B cell (primary cell): ENCODE results near the gene STK24. TPM values are rescaled to one million over a fixed set of nuclear protein-coding genes. Genes with fewer than 3 reads are reported as not detected.

Experiments
- ATAC-seq: fragments of 200-7000 bp; cut with Tn5 transposase; one replicate; pipeline ENCODE4 v1.10.0; 2021; ENCODE audit warnings: low read depth, mild to moderate bottlenecking, moderate number of reproducible peaks, moderate library complexity
- CTCF ChIA-PET: fragments of 350-600 bp; sonication (Branson Sonifier 250); formaldehyde crosslinking; loops from one replicate; lab custom pipeline; 2021; ENCODE audit warnings: antibody characterized with exemption, inconsistent platforms; lab: Charles Lee
- POLR2A ChIA-PET: fragments of 350-600 bp; sonication (Branson Sonifier 250); formaldehyde crosslinking; loops from one replicate; lab custom pipeline; 2021; ENCODE audit warnings: antibody characterized with exemption; lab: Charles Lee
- DNase-seq: peaks from one replicate; pipeline ENCODE4 v3.0.0; 2013
- H2AFZ ChIP-seq: 2 replicates; pipeline ENCODE4 v1.6.1; 2012; ENCODE audit warnings: mild to moderate bottlenecking, low read depth, low read length; ENCODE audit not compliant: insufficient read depth, poor library complexity, severe bottlenecking
- H3K27ac ChIP-seq, 2 donors: 1 replicate in 1 of 2; 2 replicates in 1 of 2; pipeline ENCODE4 v1.5.1; 2012 to 2013; ENCODE audit warnings: low read length in 2 of 2, mild to moderate bottlenecking in 2 of 2, moderate library complexity in 1 of 2
- H3K27me3 ChIP-seq, 4 experiments: fragments of 200-600 bp in 1 of 4; sonication (generic) in 1 of 4; replicated peaks in 1 of 4; 1 replicate in 2 of 4; 2 replicates in 2 of 4; pipeline versions ENCODE4 v1.6.1 to v1.7.0; 2013 to 2016; ENCODE audit warnings: low read length in 3 of 4, mild to moderate bottlenecking in 2 of 4, mixed read lengths in 1 of 4, moderate library complexity in 1 of 4; ENCODE audit not compliant: insufficient read depth in 4 of 4, control insufficient read depth in 3 of 4; ENCODE audit errors: control extremely low read depth in 1 of 4
- H3K36me3 ChIP-seq, 2 experiments: replicated peaks in 1 of 2; 1 replicate in 1 of 2; 2 replicates in 1 of 2; pipeline versions ENCODE4 v1.6.1 to v1.7.1; 2013; ENCODE audit warnings: low read length in 1 of 2; ENCODE audit not compliant: insufficient read depth in 2 of 2, control insufficient read depth in 1 of 2; ENCODE audit errors: control extremely low read depth in 1 of 2, extremely low read depth in 1 of 2
- H3K4me1 ChIP-seq, 2 donors: fragments of 200-600 bp in 1 of 2; sonication (generic) in 1 of 2; 1 replicate in 1 of 2; 2 replicates in 1 of 2; pipeline versions ENCODE4 v1.5.1 to v1.6.1; 2013 to 2017; ENCODE audit warnings: low read length in 2 of 2; ENCODE audit not compliant: control insufficient read depth in 2 of 2, insufficient read depth in 2 of 2
- H3K4me2 ChIP-seq: replicated peaks from 2 replicates; pipeline ENCODE3; 2012; ENCODE audit warnings: mild to moderate bottlenecking, low read depth, low read length; ENCODE audit not compliant: poor library complexity, severe bottlenecking
- H3K4me3 ChIP-seq, 5 experiments: fragments of 200-600 bp in 1 of 5; sonication (generic) in 1 of 5; 1 replicate in 3 of 5; 2 replicates in 2 of 5; pipeline versions ENCODE4 v1.5.1 to v1.7.0; 2011 to 2016; ENCODE audit warnings: low read length in 4 of 5, mild to moderate bottlenecking in 4 of 5, low read depth in 2 of 5, control low read depth in 1 of 5, moderate library complexity in 1 of 5; ENCODE audit not compliant: insufficient read depth in 1 of 5; ENCODE audit errors: control extremely low read depth in 1 of 5, extremely low read depth in 1 of 5
- H3K79me2 ChIP-seq: fragments of 200-600 bp; sonication (generic); one replicate; pipeline ENCODE4 v1.6.0; 2016; ENCODE audit warnings: low read length; ENCODE audit not compliant: control insufficient read depth, insufficient read depth
- H3K9ac ChIP-seq: fragments of 200-600 bp; sonication (generic); 2 replicates; pipeline ENCODE4 v1.6.1; 2017; ENCODE audit warnings: mild to moderate bottlenecking, low read length, moderate library complexity
- H3K9me3 ChIP-seq, 3 donors: one replicate each; pipeline versions ENCODE4 v1.6.1 to v1.7.1; 2013; ENCODE audit warnings: low read length in 2 of 3; ENCODE audit not compliant: control insufficient read depth in 2 of 3, insufficient read depth in 1 of 3; ENCODE audit errors: control extremely low read depth in 1 of 3
- H4K20me1 ChIP-seq: 2 replicates; pipeline ENCODE4 v1.6.0; 2012; ENCODE audit warnings: mild to moderate bottlenecking, low read length; ENCODE audit not compliant: insufficient read depth, control insufficient read depth, poor library complexity, severe bottlenecking
- H3K27ac Mint-ChIP-seq: one replicate; pipeline ENCODE4 v1.8.0; 2021; ENCODE audit warnings: mixed read lengths
- H3K27me3 Mint-ChIP-seq: one replicate; pipeline ENCODE4 v1.8.0; 2021; ENCODE audit warnings: mixed read lengths
- H3K4me1 Mint-ChIP-seq: one replicate; pipeline ENCODE4 v1.8.0; 2021; ENCODE audit warnings: mixed read lengths
- H3K4me3 Mint-ChIP-seq: one replicate; pipeline ENCODE4 v1.8.0; 2021; ENCODE audit warnings: mixed read lengths
- H3K9me3 Mint-ChIP-seq: one replicate; pipeline ENCODE4 v1.8.0; 2022; ENCODE audit warnings: mixed read lengths; ENCODE audit not compliant: insufficient read depth
- EZH2 ChIP-seq: IDR thresholded peaks from 2 replicates; pipeline ENCODE4 v1.6.1; 2012; ENCODE audit warnings: borderline replicate concordance, low read depth, mild to moderate bottlenecking, moderate library complexity, low read length; ENCODE audit not compliant: insufficient read depth, poor library complexity, severe bottlenecking
- WGBS: methylation state at CpG from one replicate; pipeline ENCODE4 v1.1.5; 2013; ENCODE audit warnings: missing lambda C conversion rate; ENCODE audit not compliant: insufficient coverage; 5-methylcytosine and 5-hydroxymethylcytosine counted together
- intact Hi-C: fragments of 100-400 bp; cut with micrococcal nuclease; formaldehyde crosslinking; loops from one replicate; pipeline ENCODE4 v1.10.0; 2022
- polyA plus RNA-seq: library from polyadenylated mRNA; depleted of rRNA; stranded (reverse); fragments of >200 nt; gene quantifications from 2 replicates; pipeline ENCODE4 v1.2.3, GENCODE V29; 2012
- total RNA-seq, 2 donors: library from RNA; stranded (reverse); fragments of 120-200 nt in 1 of 2; gene quantifications; 1 replicate in 1 of 2; 2 replicates in 1 of 2; pipeline versions ENCODE4 v1.2.3 to v1.2.4, GENCODE V29; 2013 to 2022
- TF ChIP-seq, protein P1 (sequence below): fragments of 200-600 bp; IDR thresholded peaks from one replicate; pipeline ENCODE4 v1.8.0; 2022; ENCODE audit warnings: antibody characterized with exemption, mild to moderate bottlenecking

Gene STK24
- total and polyA plus RNA-seq, 2 donors (not counting 1 experiment from before 2014, with no cell fraction given), result 47.2 to 117 TPM

DNA sequence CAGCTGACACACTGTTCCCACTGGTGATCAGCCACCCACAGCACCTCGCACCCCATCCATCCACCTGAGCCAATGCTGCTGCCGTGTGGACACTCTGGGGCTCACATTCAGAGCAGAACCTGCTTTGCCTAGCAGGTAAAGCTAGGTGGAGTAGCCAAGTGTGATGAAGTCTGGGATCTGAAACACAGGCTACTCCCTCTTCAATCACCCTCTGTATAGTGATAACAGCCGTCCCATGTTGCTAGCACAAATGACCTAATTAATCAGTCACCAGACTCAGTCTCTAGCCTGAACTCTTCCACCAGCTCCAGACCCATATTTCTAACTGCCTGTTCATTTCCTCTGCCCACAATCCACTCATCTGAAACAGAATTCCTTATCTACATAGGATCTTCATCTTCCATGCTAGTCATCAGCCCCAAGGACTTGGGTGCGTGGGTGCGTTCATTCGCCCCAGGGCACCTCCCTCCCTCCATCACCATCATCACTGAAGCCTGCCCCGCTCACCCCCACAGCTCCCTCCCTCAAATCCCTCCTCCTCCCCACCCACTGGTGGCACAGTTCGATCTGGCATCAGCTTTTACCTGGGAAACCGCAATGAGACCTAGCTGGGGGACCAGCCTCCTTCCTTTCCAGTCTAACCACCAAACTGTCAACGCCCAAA is 19.8 kb downstream of the STK24 start:
- H3K9me3 Mint-ChIP-seq, result no peaks in the 10 kb centered on the region
- H3K79me2 ChIP-seq, result peaks cover 100% of the 10 kb centered on the region
- H3K4me3 ChIP-seq, result no peak overlapping the region
- H3K27ac Mint-ChIP-seq, result peak overlapping the region; percentile 4
- ChIA-PET POLR2A (interaction anchor here (0.6 kb wide), 1 partner anchor 69 kb away, joined by 4 read pairs; no protein-coding TSS in a partner anchor), CTCF (interaction anchor here (0.6 to 1.5 kb wide), 4 partner anchors 10 to 112 kb away, joined by 3 to 7 read pairs (median 4); no protein-coding TSS in a partner anchor)
- peaks cover 85% of the 10 kb centered on the region for H4K20me1 ChIP-seq
- H2AFZ ChIP-seq, result no peak overlapping the region
- WGBS, result 87% methylated on average over 8 of the region's 10 CpGs
- H3K27me3 ChIP-seq, result no peaks in the 10 kb centered on the region
- no peaks in the 10 kb centered on the region for H3K9me3 ChIP-seq
- H3K4me2 ChIP-seq, result peak overlapping the region; percentile 17
- H3K27me3 Mint-ChIP-seq, result no peaks in the 10 kb centered on the region
- no peak for TF ChIP-seq EZH2
- TF ChIP-seq, protein P1, sequence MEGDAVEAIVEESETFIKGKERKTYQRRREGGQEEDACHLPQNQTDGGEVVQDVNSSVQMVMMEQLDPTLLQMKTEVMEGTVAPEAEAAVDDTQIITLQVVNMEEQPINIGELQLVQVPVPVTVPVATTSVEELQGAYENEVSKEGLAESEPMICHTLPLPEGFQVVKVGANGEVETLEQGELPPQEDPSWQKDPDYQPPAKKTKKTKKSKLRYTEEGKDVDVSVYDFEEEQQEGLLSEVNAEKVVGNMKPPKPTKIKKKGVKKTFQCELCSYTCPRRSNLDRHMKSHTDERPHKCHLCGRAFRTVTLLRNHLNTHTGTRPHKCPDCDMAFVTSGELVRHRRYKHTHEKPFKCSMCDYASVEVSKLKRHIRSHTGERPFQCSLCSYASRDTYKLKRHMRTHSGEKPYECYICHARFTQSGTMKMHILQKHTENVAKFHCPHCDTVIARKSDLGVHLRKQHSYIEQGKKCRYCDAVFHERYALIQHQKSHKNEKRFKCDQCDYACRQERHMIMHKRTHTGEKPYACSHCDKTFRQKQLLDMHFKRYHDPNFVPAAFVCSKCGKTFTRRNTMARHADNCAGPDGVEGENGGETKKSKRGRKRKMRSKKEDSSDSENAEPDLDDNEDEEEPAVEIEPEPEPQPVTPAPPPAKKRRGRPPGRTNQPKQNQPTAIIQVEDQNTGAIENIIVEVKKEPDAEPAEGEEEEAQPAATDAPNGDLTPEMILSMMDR, result no peak
- peaks cover 0 to 14% of the 10 kb centered on the region in 2 experiments for H3K36me3 ChIP-seq
- ATAC-seq (peak; percentile 41), DNase-seq (no peak)
- no peak overlapping the region for H3K9ac ChIP-seq
- no peak overlapping the region for H3K27ac ChIP-seq
- peaks cover 49 to 61% of the 10 kb centered on the region in 2 donors for H3K4me1 ChIP-seq
- peak overlapping the region; percentile 37 for H3K4me3 Mint-ChIP-seq
- H3K4me1 Mint-ChIP-seq, result peaks cover 78% of the 10 kb centered on the region
- intact Hi-C loops, result no loop called here

DNA sequence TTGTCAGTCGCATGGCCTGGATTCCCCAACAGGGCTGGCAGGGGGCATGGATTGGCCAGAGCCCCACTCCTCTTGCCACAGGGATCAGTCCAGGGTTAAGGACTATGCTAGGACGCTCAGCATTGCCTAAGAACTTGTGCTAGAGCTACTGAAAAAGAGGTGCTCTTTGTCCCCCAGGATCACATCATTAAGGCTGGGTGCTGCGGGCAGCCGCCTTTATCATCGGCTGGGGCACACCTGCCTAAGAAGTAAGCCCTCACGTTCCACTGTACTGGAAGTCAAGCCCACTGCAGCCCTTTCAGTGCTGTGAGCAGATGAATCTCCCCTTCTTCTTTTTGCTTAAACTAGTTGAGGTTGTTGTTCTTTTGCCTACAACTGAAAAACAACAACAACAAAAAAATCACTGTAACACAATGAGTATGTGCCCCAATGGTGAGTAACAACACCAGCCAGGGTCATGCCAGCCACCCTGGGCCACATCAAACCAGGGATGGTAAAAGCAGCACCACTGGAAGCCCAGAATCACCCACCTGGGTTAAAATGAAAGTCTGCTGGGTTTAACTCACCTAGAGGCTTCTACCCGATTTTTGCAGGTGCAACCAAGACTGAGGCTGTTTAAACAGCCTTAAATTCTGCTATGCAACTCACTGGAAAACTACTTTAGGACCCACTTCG is 20.6 kb downstream of the STK24 start:
- intact Hi-C loops, result no loop called here
- Mint-ChIP-seq H3K4me1 (peaks cover 79% of the 10 kb centered on the region), H3K27ac (peak overlapping the region; percentile 4), H3K4me3 (peak overlapping the region; percentile 37), H3K9me3 (no peaks in the 10 kb centered on the region), H3K27me3 (no peaks in the 10 kb centered on the region)
- no peak for ATAC-seq
- TF ChIP-seq, protein P1, result no peak
- TF ChIP-seq EZH2, result no peak
- Histone ChIP-seq H3K27me3 (no peaks in the 10 kb centered on the region), H3K4me2 (no peak overlapping the region), H3K9me3 (no peaks in the 10 kb centered on the region), H3K27ac (no peak overlapping the region), H2AFZ (no peak overlapping the region), H3K36me3 (peaks cover 0 to 20% of the 10 kb centered on the region in 2 experiments), H3K4me3 (no peak overlapping the region), H4K20me1 (peaks cover 89% of the 10 kb centered on the region), H3K79me2 (peaks cover 100% of the 10 kb centered on the region), H3K9ac (no peak overlapping the region), H3K4me1 (peaks cover 53 to 63% of the 10 kb centered on the region in 2 donors)
- ChIA-PET POLR2A (no interaction called here), CTCF (interaction anchor here (1.5 kb wide), 1 partner anchor 111 kb away, joined by 7 read pairs; no protein-coding TSS in a partner anchor)
- WGBS, result 100% methylated on average over 6 of the region's 8 CpGs
- DNase-seq, result no peak
